ENCODE measurements around the gene IFNG-AS1. TPM values are rescaled to one million over a fixed set of nuclear protein-coding genes. Genes with fewer than 3 reads are reported as not detected.

Gene IFNG-AS1
- total RNA-seq, 4 donors from 2014 or later = not detected

DNA sequence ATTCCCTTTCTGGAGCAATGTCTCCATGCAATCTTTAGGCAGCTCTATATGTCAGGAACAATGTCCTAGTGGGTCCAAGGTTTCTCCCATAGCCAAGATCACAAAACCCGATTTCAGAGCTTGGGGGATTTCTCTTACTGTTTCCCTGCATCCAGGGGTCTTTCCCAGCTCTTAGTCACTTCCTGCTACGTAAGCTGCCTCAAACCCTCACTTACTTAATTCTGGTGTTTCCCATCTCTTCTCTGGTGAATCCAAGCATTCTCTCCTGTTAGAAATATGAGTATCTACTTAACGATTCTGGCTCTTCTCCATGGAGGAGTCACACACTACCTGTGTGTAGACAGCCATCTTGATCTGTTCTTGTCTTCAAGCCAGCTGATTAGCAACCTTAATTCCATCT, 80.0 kb downstream of the IFNG-AS1 start:
- intact Hi-C loops (cut with DNase I) = no loop called here
- 87% methylated on average over 3 of the region's 3 CpGs for WGBS
- H3K4me1 ChIP-seq = no peaks in the 10 kb centered on the region

More for the DNA sequence above, 80.0 kb downstream of the IFNG-AS1 start:
- DNase-seq (ENCODE audit: extremely low spot score) = no peak
- Histone ChIP-seq H3K27me3 (no peaks in the 10 kb centered on the region), H3K27ac (replicated peaks in 1 of 4) (no peak overlapping the region), H3K36me3 (no peaks in the 10 kb centered on the region), H3K4me3 (no peak overlapping the region), H3K9me3 (peaks cover 0 to 9% (median 5%) of the 10 kb centered on the region in 4 donors)
- no peak for TF ChIP-seq POLR2A (IDR thresholded peaks at IDR 0.05; ENCODE audit: low read depth)
- TF ChIP-seq POLR2AphosphoS5 (IDR thresholded peaks at IDR 0.05) = no peak
- TF ChIP-seq EP300 (IDR thresholded peaks at IDR 0.05) = no peak
- TF ChIP-seq, protein P1, sequence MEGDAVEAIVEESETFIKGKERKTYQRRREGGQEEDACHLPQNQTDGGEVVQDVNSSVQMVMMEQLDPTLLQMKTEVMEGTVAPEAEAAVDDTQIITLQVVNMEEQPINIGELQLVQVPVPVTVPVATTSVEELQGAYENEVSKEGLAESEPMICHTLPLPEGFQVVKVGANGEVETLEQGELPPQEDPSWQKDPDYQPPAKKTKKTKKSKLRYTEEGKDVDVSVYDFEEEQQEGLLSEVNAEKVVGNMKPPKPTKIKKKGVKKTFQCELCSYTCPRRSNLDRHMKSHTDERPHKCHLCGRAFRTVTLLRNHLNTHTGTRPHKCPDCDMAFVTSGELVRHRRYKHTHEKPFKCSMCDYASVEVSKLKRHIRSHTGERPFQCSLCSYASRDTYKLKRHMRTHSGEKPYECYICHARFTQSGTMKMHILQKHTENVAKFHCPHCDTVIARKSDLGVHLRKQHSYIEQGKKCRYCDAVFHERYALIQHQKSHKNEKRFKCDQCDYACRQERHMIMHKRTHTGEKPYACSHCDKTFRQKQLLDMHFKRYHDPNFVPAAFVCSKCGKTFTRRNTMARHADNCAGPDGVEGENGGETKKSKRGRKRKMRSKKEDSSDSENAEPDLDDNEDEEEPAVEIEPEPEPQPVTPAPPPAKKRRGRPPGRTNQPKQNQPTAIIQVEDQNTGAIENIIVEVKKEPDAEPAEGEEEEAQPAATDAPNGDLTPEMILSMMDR (IDR thresholded peaks at IDR 0.05) = no peak

Small RNAs within 50 kb of the gene (small RNA-seq; reads per million reads assigned to genes)
- gene AC005294.1 (0 reads per million in 3 donors), gene RPL39P28 (0 reads per million in 3 donors)

Other genes with a start within 250 kb of the IFNG-AS1 start
- gene IFNG, start 170.3 kb downstream of the IFNG-AS1 start, total RNA-seq = not detected
- not detected for gene IL26, start 236.4 kb downstream of the IFNG-AS1 start, total RNA-seq

All from esophagus muscularis mucosa (tissue), 4 donors.